ENCODE measurements around the gene GPR65.

DNA sequence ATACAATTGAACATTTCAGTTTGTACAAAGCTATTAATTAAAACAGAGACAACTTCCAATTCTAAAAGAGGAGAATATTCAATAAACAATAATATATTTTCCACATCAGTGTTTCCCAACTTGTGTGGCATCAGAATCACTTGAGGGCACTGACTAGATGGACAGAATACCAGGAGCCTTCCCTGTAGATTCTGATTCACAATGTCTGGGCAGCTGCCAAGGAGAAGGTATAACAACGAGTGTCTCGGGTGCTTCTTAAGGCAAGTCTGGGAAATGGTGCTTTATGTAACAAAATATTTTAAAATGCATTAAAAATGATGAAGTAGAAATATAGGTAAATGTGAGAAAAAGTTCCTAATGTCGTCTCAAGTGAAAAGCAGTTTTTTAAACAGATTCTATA, 38.1 kb upstream of the GPR65 start:
- TF ChIP-seq, protein P1, sequence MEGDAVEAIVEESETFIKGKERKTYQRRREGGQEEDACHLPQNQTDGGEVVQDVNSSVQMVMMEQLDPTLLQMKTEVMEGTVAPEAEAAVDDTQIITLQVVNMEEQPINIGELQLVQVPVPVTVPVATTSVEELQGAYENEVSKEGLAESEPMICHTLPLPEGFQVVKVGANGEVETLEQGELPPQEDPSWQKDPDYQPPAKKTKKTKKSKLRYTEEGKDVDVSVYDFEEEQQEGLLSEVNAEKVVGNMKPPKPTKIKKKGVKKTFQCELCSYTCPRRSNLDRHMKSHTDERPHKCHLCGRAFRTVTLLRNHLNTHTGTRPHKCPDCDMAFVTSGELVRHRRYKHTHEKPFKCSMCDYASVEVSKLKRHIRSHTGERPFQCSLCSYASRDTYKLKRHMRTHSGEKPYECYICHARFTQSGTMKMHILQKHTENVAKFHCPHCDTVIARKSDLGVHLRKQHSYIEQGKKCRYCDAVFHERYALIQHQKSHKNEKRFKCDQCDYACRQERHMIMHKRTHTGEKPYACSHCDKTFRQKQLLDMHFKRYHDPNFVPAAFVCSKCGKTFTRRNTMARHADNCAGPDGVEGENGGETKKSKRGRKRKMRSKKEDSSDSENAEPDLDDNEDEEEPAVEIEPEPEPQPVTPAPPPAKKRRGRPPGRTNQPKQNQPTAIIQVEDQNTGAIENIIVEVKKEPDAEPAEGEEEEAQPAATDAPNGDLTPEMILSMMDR (conservative IDR thresholded peaks at IDR 0.05; ENCODE audit: low read depth, low read length): no peak
- no peak for TF ChIP-seq EZH2 (IDR thresholded peaks at IDR 0.05; ENCODE audit: low read length, unreplicated experiment)
